Liver (tissue), 3 donors: ENCODE data around the gene ZNF592.

ENCODE experiments used
- GABPA ChIP-seq, 2 donors: IDR thresholded peaks in 1 of 2; conservative IDR thresholded peaks in 1 of 2; 2 replicates each; pipeline ENCODE4 v1.6.1; 2016; ENCODE audit warnings: antibody characterized with exemption in 2 of 2, mild to moderate bottlenecking in 1 of 2, moderate library complexity in 1 of 2
- RAD21 ChIP-seq, 2 donors: IDR thresholded peaks; 2 replicates each; pipeline ENCODE4 v1.6.1; 2016; ENCODE audit warnings: antibody characterized with exemption in 2 of 2, mild to moderate bottlenecking in 2 of 2
- TF ChIP-seq, protein P1 (sequence below): fragments of 150-350 bp; IDR thresholded peaks from 2 replicates; pipeline ENCODE4 v1.5.1; 2017; ENCODE audit warnings: improper control_type of control experiment, low read depth, low read length; ENCODE audit not compliant: missing input control
- TF ChIP-seq, protein P2 (sequence below): IDR thresholded peaks from 2 replicates; pipeline ENCODE4 v1.6.1; 2016; ENCODE audit warnings: antibody characterized with exemption, mild to moderate bottlenecking
- donor health status: healthy.
- donor health status: healthy.

DNA sequence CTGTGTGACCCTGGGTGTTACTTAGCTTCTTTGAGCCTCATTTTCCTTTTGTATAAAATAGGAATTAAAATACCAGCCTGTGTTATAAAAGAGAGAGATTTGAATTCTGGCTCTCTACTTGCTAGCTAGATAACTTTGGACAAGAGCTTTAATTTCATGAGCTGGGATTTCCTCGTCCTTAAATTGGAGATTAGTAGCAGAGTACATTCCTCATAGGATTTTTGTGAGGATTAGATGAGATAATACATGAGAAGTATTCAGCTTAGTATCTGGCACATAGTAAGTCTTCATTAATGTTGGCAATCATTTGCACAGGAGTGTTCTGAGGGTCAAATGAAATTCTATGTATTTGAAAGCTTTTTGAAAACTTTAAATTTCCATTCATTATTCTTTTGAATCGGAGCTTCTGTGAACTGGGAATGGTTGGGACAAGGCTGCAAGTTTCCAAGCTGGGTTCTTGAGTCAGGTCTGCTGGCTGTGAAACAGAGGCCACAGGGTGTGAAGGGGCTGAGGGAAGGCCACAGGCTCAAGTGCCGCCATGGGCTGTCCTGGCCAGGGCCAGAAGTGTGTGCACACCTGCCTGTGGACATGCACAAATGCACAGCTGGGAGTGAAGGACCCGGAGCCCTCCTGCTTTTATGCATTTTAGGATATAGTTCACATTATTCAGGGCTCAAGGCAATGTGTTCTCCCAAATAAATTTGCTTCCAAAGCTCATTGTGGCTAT lies 86.0 kb downstream of the ZNF592 start:
- TF ChIP-seq, protein P1, sequence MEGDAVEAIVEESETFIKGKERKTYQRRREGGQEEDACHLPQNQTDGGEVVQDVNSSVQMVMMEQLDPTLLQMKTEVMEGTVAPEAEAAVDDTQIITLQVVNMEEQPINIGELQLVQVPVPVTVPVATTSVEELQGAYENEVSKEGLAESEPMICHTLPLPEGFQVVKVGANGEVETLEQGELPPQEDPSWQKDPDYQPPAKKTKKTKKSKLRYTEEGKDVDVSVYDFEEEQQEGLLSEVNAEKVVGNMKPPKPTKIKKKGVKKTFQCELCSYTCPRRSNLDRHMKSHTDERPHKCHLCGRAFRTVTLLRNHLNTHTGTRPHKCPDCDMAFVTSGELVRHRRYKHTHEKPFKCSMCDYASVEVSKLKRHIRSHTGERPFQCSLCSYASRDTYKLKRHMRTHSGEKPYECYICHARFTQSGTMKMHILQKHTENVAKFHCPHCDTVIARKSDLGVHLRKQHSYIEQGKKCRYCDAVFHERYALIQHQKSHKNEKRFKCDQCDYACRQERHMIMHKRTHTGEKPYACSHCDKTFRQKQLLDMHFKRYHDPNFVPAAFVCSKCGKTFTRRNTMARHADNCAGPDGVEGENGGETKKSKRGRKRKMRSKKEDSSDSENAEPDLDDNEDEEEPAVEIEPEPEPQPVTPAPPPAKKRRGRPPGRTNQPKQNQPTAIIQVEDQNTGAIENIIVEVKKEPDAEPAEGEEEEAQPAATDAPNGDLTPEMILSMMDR: no peak
- TF ChIP-seq GABPA (IDR thresholded peaks at IDR 0.05 in 1 of 2, conservative IDR thresholded peaks at IDR 0.05 in 1 of 2): no peak
- no peak for TF ChIP-seq RAD21 (IDR thresholded peaks at IDR 0.05)
- TF ChIP-seq, protein P2, sequence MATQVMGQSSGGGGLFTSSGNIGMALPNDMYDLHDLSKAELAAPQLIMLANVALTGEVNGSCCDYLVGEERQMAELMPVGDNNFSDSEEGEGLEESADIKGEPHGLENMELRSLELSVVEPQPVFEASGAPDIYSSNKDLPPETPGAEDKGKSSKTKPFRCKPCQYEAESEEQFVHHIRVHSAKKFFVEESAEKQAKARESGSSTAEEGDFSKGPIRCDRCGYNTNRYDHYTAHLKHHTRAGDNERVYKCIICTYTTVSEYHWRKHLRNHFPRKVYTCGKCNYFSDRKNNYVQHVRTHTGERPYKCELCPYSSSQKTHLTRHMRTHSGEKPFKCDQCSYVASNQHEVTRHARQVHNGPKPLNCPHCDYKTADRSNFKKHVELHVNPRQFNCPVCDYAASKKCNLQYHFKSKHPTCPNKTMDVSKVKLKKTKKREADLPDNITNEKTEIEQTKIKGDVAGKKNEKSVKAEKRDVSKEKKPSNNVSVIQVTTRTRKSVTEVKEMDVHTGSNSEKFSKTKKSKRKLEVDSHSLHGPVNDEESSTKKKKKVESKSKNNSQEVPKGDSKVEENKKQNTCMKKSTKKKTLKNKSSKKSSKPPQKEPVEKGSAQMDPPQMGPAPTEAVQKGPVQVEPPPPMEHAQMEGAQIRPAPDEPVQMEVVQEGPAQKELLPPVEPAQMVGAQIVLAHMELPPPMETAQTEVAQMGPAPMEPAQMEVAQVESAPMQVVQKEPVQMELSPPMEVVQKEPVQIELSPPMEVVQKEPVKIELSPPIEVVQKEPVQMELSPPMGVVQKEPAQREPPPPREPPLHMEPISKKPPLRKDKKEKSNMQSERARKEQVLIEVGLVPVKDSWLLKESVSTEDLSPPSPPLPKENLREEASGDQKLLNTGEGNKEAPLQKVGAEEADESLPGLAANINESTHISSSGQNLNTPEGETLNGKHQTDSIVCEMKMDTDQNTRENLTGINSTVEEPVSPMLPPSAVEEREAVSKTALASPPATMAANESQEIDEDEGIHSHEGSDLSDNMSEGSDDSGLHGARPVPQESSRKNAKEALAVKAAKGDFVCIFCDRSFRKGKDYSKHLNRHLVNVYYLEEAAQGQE: no peak
